ENCODE results near the gene MCRIP1.

- no peak for TF ChIP-seq CTCF (IDR thresholded peaks at IDR 0.05)
- TF ChIP-seq POLR2A (IDR thresholded peaks at IDR 0.05), result no peak
These were observed 10.7 kb upstream of the MCRIP1 start for GRCh38 chr17:81843713-81844326.

All from heart left ventricle (tissue), 13 donors.